Left lung (tissue), 10 donors: Measurements from ENCODE around the gene MTRR. TPM values are rescaled to one million over a fixed set of nuclear protein-coding genes. Genes with fewer than 3 reads are reported as not detected.

Experiments
- ATAC-seq: fragments of 200-7000 bp; cut with Tn5 transposase; one replicate; pipeline ENCODE4 v1.9.1; 2020; ENCODE audit warnings: moderate library complexity
- DNase-seq, 4 donors: peaks; one replicate each; pipeline ENCODE4 v3.0.0-alpha.2; 2013 to 2020
- H3K27ac ChIP-seq, 2 donors: fragments of 200-600 bp; sonication (generic) in 1 of 2; one replicate each; pipeline versions ENCODE4 v1.5.0 to v1.8.0; 2020 to 2021
- H3K27me3 ChIP-seq, 2 donors: fragments of 200-600 bp; sonication (generic) in 1 of 2; one replicate each; pipeline versions ENCODE4 v1.5.0 to v1.8.0; 2020 to 2021
- H3K36me3 ChIP-seq, 2 donors: fragments of 200-600 bp; sonication (generic) in 1 of 2; one replicate each; pipeline versions ENCODE4 v1.5.0 to v1.8.0; 2020 to 2021
- H3K4me1 ChIP-seq, 2 donors: fragments of 200-600 bp; one replicate each; pipeline ENCODE4 v1.8.0; 2021
- H3K4me3 ChIP-seq, 2 donors: fragments of 200-600 bp; sonication (generic) in 1 of 2; one replicate each; pipeline versions ENCODE4 v1.5.0 to v1.8.0; 2020 to 2021; ENCODE audit warnings: mild to moderate bottlenecking in 1 of 2
- H3K9me3 ChIP-seq, 2 donors: fragments of 200-600 bp; sonication (generic) in 1 of 2; one replicate each; pipeline versions ENCODE4 v1.5.0 to v1.8.0; 2020 to 2021
- CTCF ChIP-seq, 2 donors: fragments of 200-600 bp; sonication (generic) in 1 of 2; IDR thresholded peaks; one replicate each; pipeline versions ENCODE4 v1.5.0 to v1.8.0; 2021; ENCODE audit warnings: antibody characterized with exemption in 2 of 2
- intact Hi-C, 2 donors: fragments of 100-400 bp; cut with DNase I; formaldehyde crosslinking; loops; one replicate each; pipeline versions ENCODE4 v1.11.2 to v1.14.2; 2022
- polyA plus RNA-seq, 6 donors: library from polyadenylated mRNA; unstranded; fragments of 120-200 nt; gene quantifications; one replicate each; pipeline ENCODE4 v1.2.1, GENCODE V29; 2013; ENCODE audit not compliant: insufficient read length in 6 of 6
- total RNA-seq, 2 donors: library from RNA; stranded (reverse); fragmentation: NEBNext Ultra II Directional; extraction: Animal tissue kit (Norgen Biotek cat#: 25700); gene quantifications; one replicate each; pipeline ENCODE4 v1.2.1, GENCODE V29; 2021
- donor health status: DM: no; HTN: yes; CAD: no.
- donor health status: DM: no; HTN: no; CAD: no.

MTRR gene
- total and polyA plus RNA-seq, 8 donors = 47.5 to 78.2 (median 63.5) TPM

GRCh38 chr5:7871653-7872052 is 2.7 kb downstream of the MTRR start:
- H3K27me3 ChIP-seq = no peaks in the 10 kb centered on the region
- no peak for TF ChIP-seq CTCF (IDR thresholded peaks at IDR 0.05)
- ATAC-seq (peak; percentile 10), DNase-seq (no peak)
- peak overlapping the region in 1 of 2 donors; percentile 53 for H3K27ac ChIP-seq
- H3K4me3 ChIP-seq = peak overlapping the region in 1 of 2 donors; percentile 86
- intact Hi-C loops = no loop called here
- H3K9me3 ChIP-seq = no peaks in the 10 kb centered on the region
- H3K4me1 ChIP-seq = peaks cover 5 to 57% of the 10 kb centered on the region in 2 donors
- H3K36me3 ChIP-seq = peaks cover 2 to 34% of the 10 kb centered on the region in 2 donors

GRCh38 chr5:7872517-7873130 is 3.7 kb downstream of the MTRR start:
- Histone ChIP-seq H3K36me3 (peaks cover 3 to 39% of the 10 kb centered on the region in 2 donors), H3K9me3 (no peaks in the 10 kb centered on the region), H3K27me3 (no peaks in the 10 kb centered on the region), H3K4me1 (peaks cover 9 to 61% of the 10 kb centered on the region in 2 donors), H3K27ac (no peak overlapping the region), H3K4me3 (no peak overlapping the region)
- ATAC-seq (no peak), DNase-seq (no peak)
- intact Hi-C loops = no loop called here
- no peak for TF ChIP-seq CTCF (IDR thresholded peaks at IDR 0.05)

- intact Hi-C loops = no loop called here
- Histone ChIP-seq H3K36me3 (peaks cover 3 to 44% of the 10 kb centered on the region in 2 donors), H3K27me3 (no peaks in the 10 kb centered on the region), H3K9me3 (no peaks in the 10 kb centered on the region), H3K4me3 (no peak overlapping the region), H3K27ac (no peak overlapping the region), H3K4me1 (peaks cover 14 to 61% of the 10 kb centered on the region in 2 donors)
- TF ChIP-seq CTCF (IDR thresholded peaks at IDR 0.05) = no peak
- ATAC-seq (no peak), DNase-seq (no peak)
Observed at GRCh38 chr5:7873216-7873615, 4.3 kb downstream of the MTRR start.

GRCh38 chr5:7874639-7875038 is 5.7 kb downstream of the MTRR start:
- Histone ChIP-seq H3K9me3 (no peaks in the 10 kb centered on the region), H3K27me3 (no peaks in the 10 kb centered on the region), H3K27ac (no peak overlapping the region), H3K4me3 (no peak overlapping the region), H3K36me3 (peaks cover 3 to 51% of the 10 kb centered on the region in 2 donors), H3K4me1 (peaks cover 20 to 75% of the 10 kb centered on the region in 2 donors)
- TF ChIP-seq CTCF (IDR thresholded peaks at IDR 0.05) = no peak
- no peak for ATAC-seq
- intact Hi-C loops = no loop called here
- no peak for DNase-seq

GRCh38 chr5:7875151-7875550 is 6.2 kb downstream of the MTRR start:
- Histone ChIP-seq H3K27ac (no peak overlapping the region), H3K4me1 (peaks cover 23 to 75% of the 10 kb centered on the region in 2 donors), H3K36me3 (peaks cover 3 to 56% of the 10 kb centered on the region in 2 donors), H3K4me3 (no peak overlapping the region), H3K27me3 (no peaks in the 10 kb centered on the region), H3K9me3 (no peaks in the 10 kb centered on the region)
- DNase-seq (no peak), ATAC-seq (no peak)
- TF ChIP-seq CTCF (IDR thresholded peaks at IDR 0.05) = no peak
- intact Hi-C loops = no loop called here
